ENCODE measurements around the gene SFXN4. TPM values are rescaled to one million over a fixed set of nuclear protein-coding genes. Genes with fewer than 3 reads are reported as not detected.

The SFXN4 gene
- total RNA-seq, 1 experiment from 2014 or later: 21.9 TPM

DNA sequence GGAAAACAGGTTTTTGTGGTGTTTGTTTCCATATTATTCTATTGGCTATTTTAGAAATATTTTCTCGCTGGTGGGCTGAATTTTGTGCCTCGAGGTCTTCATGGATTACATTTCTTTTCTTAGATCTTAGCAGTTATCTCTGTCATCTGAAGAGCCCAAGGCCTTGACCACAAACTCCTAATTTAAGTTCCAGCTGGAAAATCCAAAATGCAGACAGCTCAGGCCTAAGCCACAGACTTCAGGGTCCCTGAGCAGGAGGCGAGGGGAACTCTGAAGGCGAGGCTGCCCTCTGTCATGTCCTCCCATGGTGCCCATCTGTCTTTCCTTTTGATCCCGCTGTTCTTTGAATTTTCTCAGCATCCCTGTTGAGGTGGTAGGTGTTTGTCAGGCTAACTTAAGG lies 47.3 kb downstream of the SFXN4 start:
- Histone ChIP-seq H4K8ac (replicated peaks; ENCODE audit: insufficient read length, low read depth, low read length) (no peak overlapping the region), H3T11ph (ENCODE audit: low read length) (no peak overlapping the region), H4K20me1 (ENCODE audit: control insufficient read depth, insufficient read depth, insufficient read length) (no peaks in the 10 kb centered on the region), H3K27ac (ENCODE audit: insufficient read length, low read depth, low read length) (no peak overlapping the region), H3K4me1 (ENCODE audit: insufficient read depth, low read length) (no peaks in the 10 kb centered on the region), H3K4me2 (ENCODE audit: insufficient read depth, insufficient read length, low read length) (no peak overlapping the region), H3K4ac (ENCODE audit: low read depth, low read length) (no peak overlapping the region), H3K79me1 (ENCODE audit: insufficient read depth, low read depth, low read length, poor library complexity, severe bottlenecking) (no peaks in the 10 kb centered on the region), H3K9ac (ENCODE audit: extremely low read depth, insufficient read length, low read length) (no peak overlapping the region), H2AK5ac (ENCODE audit: insufficient read length, low read length) (no peak overlapping the region), H3K23me2 (ENCODE audit: insufficient read length, low read depth, low read length, poor library complexity, severe bottlenecking) (no peaks in the 10 kb centered on the region), H2BK12ac (ENCODE audit: insufficient read length, low read depth, low read length) (no peak overlapping the region), H2BK5ac (ENCODE audit: insufficient read length, low read length) (no peak overlapping the region), H4K91ac (ENCODE audit: insufficient read length, low read depth, low read length) (no peak overlapping the region), H2BK15ac (ENCODE audit: low read depth, low read length) (no peak overlapping the region), H2BK20ac (ENCODE audit: low read depth, low read length, poor library complexity, severe bottlenecking) (no peak overlapping the region), H3K9me3 (ENCODE audit: control insufficient read depth, low read depth, low read length) (no peaks in the 10 kb centered on the region), H3K18ac (ENCODE audit: insufficient read length, low read depth, low read length) (no peak overlapping the region), H3K27me3 (ENCODE audit: insufficient read depth, low read length) (no peaks in the 10 kb centered on the region), H3K56ac (ENCODE audit: insufficient read length, low read depth, low read length) (no peak overlapping the region), H3K23ac (ENCODE audit: insufficient read length, low read depth, low read length) (no peak overlapping the region), H4K5ac (ENCODE audit: insufficient read length, low read depth, low read length) (no peak overlapping the region), H2BK120ac (ENCODE audit: low read depth, low read length, poor library complexity, severe bottlenecking) (no peak overlapping the region), H3K79me2 (ENCODE audit: insufficient read depth, low read length) (no peaks in the 10 kb centered on the region), H3K14ac (ENCODE audit: insufficient read depth, low read length) (no peak overlapping the region), H2AFZ (ENCODE audit: low read length) (no peak overlapping the region)
- Mint-ChIP-seq H3K27ac (no peak overlapping the region), H3K36me3 (ENCODE audit: insufficient read depth in 1 of 3, low read depth in 3 of 3) (peaks cover 42 to 81% (median 79%) of the 10 kb centered on the region in 3 experiments), H3K4me1 (no peaks in the 10 kb centered on the region), H3K4me3 (no peak overlapping the region), H3K27me3 (ENCODE audit: low read depth) (no peaks in the 10 kb centered on the region), H3K9me3 (no peaks in the 10 kb centered on the region)
- TF ChIP-seq, protein P1, sequence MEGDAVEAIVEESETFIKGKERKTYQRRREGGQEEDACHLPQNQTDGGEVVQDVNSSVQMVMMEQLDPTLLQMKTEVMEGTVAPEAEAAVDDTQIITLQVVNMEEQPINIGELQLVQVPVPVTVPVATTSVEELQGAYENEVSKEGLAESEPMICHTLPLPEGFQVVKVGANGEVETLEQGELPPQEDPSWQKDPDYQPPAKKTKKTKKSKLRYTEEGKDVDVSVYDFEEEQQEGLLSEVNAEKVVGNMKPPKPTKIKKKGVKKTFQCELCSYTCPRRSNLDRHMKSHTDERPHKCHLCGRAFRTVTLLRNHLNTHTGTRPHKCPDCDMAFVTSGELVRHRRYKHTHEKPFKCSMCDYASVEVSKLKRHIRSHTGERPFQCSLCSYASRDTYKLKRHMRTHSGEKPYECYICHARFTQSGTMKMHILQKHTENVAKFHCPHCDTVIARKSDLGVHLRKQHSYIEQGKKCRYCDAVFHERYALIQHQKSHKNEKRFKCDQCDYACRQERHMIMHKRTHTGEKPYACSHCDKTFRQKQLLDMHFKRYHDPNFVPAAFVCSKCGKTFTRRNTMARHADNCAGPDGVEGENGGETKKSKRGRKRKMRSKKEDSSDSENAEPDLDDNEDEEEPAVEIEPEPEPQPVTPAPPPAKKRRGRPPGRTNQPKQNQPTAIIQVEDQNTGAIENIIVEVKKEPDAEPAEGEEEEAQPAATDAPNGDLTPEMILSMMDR (conservative IDR thresholded peaks at IDR 0.05): no peak
- WGBS (ENCODE audit: extremely low coverage, insufficient read length, low lambda C conversion rate): no CpG with 5 or more reads among the region's 5 CpGs
- no peak for DNase-seq

All from H9 (cell line).